ENCODE data around the gene SREBF1.

The SREBF1 gene

DNA sequence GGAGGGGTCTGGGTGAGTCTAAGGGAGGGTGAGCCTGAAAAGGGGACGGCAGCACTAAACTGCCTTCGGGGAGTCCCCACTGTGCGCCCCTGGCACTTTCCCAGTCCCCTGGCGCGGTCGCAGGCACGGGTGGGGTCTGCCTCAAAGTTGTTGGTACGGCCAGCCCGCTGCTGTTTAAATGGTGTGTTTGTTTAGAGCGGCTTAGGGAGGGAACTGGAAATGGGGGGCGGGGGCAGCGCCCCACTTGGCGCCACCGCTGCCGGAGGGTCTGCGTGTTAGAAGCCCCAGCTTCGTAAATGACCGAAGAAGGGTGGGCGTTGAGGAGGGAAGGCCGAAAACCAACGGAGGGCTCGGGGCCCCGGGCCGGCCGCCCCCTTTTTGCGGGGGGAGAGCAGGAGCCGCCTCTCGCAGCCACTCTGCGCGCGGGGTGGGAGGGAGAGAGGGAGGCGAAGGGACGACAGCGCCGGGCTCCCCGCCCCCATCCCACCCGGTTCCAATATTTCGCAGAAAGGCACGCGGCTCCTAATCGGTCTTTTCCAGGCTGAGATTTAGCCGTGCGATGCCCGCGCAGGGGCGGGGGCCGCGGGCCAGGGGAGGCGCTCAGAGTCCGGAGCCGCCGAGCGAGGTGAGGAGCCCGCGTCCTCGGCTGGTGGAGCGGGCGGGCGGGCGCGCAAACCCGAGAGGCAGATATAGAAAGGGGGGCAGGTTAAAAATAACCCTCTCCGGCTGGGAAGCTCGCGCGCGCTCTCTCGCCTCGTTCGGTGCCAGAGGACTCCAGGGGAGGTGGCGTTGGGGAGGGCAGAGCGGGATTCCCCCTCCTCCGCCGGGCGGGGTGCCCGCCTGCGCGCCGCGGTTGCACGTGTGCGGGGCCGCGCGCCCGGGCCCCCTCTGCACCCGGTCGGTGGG lies 54.9 kb downstream of the SREBF1 start:
- TF ChIP-seq, protein P1, sequence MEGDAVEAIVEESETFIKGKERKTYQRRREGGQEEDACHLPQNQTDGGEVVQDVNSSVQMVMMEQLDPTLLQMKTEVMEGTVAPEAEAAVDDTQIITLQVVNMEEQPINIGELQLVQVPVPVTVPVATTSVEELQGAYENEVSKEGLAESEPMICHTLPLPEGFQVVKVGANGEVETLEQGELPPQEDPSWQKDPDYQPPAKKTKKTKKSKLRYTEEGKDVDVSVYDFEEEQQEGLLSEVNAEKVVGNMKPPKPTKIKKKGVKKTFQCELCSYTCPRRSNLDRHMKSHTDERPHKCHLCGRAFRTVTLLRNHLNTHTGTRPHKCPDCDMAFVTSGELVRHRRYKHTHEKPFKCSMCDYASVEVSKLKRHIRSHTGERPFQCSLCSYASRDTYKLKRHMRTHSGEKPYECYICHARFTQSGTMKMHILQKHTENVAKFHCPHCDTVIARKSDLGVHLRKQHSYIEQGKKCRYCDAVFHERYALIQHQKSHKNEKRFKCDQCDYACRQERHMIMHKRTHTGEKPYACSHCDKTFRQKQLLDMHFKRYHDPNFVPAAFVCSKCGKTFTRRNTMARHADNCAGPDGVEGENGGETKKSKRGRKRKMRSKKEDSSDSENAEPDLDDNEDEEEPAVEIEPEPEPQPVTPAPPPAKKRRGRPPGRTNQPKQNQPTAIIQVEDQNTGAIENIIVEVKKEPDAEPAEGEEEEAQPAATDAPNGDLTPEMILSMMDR (IDR thresholded peaks at IDR 0.05; ENCODE audit: low read depth, low read length), result no peak
- in situ Hi-C loops (cut with HindIII; ENCODE audit: low sequenced_read_pairs), result no loop called here
- peak overlapping the region; percentile 30 for H3K4me3 ChIP-seq (ENCODE audit: low read depth, low read length)
- DNase-seq (ENCODE audit: low read depth, low spot score), result peak; percentile 52

DNA sequence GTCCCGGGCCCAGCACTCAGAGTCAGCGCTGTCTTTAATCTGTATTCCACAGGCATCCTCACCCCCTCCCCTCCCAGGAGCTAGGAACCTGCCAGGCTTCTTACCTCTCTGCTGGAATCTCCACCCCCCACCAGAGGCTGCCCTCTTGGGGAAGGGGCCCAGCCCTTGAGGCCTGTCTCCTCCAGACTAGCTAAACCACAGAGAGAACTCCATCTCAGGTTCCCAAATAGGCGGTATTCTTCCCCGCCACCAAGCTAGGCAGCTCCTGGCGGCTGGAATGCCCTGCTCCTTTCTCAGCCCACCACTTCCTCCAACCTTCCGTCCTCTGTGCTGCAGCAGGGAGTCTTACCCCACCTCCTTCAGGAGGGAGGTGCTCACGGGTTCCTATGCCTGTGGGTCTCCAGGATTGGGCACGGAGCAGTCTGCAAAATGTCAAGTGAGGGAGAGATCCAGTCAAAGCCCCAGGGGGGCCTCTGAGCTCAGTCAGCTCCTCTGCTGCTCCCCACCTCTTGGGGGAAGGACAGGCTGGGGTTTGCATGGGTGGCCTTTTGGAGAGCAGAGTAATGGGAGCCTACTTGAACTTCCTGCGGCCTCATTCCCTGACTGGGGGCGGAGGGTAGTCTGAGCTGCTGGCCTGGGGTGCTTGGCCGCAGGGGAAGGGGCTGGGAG lies 55.7 kb downstream of the SREBF1 start:
- DNase-seq (ENCODE audit: low read depth, low spot score), result peak; percentile 71
- in situ Hi-C loops (cut with HindIII; ENCODE audit: low sequenced_read_pairs), result no loop called here
- TF ChIP-seq, protein P1 (IDR thresholded peaks at IDR 0.05; ENCODE audit: low read depth, low read length), result peak; percentile 53
- peak overlapping the region; percentile 30 for H3K4me3 ChIP-seq (ENCODE audit: low read depth, low read length)

DNA sequence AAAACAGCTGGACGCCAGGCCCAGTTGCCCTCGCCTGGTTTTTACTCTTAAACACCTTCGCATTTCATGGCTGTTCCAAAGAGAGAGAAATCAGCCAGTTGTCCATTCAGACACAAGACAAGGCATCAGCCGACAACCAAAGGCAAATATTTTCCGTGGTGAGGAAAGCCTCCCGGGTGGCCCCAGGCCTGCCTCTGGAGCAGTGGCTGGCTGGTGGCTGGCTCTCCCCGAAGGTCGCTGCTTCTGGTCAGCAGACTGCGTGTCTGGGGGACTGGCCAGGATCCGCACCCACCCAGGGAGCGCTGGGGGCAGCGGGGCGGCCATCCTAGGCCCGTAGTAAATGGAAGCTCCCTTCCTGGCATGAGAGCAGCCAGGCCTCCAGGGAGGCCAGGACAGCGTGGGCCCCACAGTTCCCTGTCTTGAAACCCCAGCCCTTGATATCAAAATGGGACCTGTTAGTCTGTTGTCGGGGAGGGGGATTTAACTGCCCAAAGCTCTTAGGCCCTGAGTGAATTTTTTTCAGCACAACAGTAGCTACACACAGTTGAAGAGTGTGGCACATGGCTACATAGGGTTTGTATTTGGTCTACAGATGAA lies 57.7 kb downstream of the SREBF1 start:
- in situ Hi-C loops (cut with HindIII; ENCODE audit: low sequenced_read_pairs), result no loop called here

DNA sequence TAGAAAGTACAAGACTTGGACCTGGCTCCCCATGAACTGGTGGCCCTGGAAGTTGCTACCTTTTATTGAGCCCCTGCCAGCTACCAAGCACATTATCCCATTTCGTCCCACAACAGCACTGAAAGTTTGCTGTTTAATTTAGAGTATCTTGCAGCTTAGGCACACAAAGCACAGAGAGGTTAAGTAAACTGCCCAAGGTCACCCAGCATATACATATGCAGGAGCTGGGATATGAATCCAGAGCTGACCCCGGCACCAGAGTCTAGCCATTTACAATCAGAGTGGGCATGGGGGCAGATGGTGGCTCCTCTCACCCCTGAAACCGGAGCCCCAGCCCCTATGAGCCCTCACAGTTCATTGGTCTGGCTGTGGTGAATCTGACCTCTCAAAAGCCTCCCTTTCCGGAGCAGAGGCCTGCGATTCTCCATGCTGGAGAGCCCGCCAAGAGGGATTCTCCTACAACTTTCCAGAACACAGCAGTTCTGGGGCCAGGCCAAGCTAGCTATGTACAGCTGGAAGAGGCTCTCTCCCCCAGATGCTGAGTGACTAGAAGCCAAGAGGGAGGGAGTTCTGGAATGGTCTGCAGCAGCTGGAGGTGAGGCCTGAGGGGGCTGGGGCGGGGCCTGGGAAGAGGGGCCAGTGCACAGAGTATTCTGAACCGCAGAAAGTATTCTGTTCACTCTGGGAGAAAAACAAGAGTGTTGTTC lies 58.3 kb downstream of the SREBF1 start:
- H3K4me3 ChIP-seq (ENCODE audit: low read depth, low read length), result no peak overlapping the region
- TF ChIP-seq, protein P1 (IDR thresholded peaks at IDR 0.05; ENCODE audit: low read depth, low read length), result no peak
- peak; percentile 55 for DNase-seq (ENCODE audit: low read depth, low spot score)
- in situ Hi-C loops (cut with HindIII; ENCODE audit: low sequenced_read_pairs), result no loop called here

More for the DNA sequence above, 57.7 kb downstream of the SREBF1 start:
- TF ChIP-seq, protein P1 (IDR thresholded peaks at IDR 0.05; ENCODE audit: low read depth, low read length), result no peak
- DNase-seq (ENCODE audit: low read depth, low spot score), result no peak
- H3K4me3 ChIP-seq (ENCODE audit: low read depth, low read length), result no peak overlapping the region

DNA sequence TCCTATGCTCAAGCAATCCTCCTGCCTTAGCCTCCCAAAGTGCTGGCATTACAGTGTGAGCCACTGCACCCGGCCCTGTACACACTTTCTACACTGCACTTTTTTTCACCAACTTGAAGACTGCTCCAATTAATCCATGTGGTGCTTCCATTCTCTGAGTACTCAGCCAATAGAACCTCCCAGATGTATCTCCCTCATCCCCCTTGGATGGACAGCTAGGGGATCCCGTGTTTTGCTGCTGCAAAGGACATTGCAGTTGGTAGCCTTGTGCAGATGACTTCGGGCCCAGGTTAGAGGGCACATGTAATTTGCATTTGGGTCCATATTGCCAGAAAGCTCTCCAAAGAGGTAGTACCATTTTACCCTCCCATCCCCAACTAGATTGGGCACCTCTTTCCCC lies 59.9 kb downstream of the SREBF1 start:
- in situ Hi-C loops (cut with HindIII; ENCODE audit: low sequenced_read_pairs), result no loop called here

More for the DNA sequence above, 59.9 kb downstream of the SREBF1 start:
- H3K4me3 ChIP-seq (ENCODE audit: low read depth, low read length), result no peak overlapping the region
- TF ChIP-seq, protein P1 (IDR thresholded peaks at IDR 0.05; ENCODE audit: low read depth, low read length), result no peak
- DNase-seq (ENCODE audit: low read depth, low spot score), result no peak
